GM21447 (cell line): Measurements from ENCODE around the gene SP110.

Source experiments
- ATAC-seq: cut with Tn5 transposase; IDR thresholded peaks from one replicate; pipeline ENCODE4 v1.9.1; 2021; ENCODE audit not compliant: unreplicated experiment

SP110 gene

DNA sequence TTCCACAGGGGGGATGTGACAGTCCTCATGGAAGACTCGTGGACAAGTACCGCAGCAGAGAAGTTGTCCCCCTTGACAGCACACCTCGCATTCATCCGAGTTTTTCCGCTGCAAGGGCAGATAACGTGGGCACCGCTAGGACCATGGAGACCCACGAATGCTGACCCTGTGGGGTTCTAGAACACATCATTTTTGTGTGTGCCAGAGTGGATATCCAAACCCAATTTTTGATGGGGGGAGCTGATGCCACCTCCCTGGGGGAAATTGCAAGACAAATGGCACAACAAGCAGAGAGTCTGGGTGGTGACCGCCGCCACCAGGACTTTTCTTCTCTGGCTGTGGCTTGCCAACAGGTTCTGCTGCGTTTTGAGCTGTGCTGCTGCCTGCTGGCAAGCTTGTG, 46.9 kb downstream of the SP110 start:
- ATAC-seq, result no peak

DNA sequence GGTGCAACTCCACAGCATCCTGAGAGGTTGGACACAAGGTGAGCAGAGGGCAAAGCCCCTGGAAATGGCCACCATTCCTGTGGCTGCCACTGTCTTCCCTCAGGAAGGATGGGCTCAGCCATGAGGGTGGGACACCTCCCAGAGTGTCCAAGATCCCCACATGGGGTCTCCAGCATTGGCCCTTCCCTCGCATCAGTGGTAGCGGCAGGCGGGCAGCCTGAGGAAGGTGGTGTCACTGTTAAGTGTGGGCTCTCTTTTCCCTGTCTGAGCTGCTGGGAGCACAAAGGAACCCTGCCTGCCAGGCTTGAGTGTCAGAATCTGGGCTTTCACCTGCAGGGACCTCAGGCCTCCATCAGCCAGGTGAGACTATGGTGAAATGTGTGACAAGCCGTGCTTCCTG, 47.6 kb downstream of the SP110 start:
- no peak for ATAC-seq

DNA sequence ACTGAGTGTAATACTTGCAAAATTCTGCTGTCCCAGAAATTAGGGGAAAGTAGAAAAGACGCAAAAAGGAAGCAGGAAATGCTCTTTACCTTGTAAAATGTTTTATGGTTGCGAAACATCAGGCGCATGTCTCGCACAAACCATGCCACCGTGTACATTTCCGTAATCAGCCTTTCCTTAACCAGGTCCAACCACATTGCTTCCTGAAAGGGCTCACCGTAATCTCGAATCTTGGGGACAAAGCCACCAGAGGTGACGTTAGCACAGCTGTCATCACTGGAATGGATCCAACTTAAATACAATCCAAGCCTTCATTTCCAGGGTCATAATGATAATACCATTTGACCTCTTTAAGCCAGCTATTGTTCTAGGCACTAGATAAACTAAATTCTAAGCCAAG, 49.3 kb downstream of the SP110 start:
- no peak for ATAC-seq

DNA sequence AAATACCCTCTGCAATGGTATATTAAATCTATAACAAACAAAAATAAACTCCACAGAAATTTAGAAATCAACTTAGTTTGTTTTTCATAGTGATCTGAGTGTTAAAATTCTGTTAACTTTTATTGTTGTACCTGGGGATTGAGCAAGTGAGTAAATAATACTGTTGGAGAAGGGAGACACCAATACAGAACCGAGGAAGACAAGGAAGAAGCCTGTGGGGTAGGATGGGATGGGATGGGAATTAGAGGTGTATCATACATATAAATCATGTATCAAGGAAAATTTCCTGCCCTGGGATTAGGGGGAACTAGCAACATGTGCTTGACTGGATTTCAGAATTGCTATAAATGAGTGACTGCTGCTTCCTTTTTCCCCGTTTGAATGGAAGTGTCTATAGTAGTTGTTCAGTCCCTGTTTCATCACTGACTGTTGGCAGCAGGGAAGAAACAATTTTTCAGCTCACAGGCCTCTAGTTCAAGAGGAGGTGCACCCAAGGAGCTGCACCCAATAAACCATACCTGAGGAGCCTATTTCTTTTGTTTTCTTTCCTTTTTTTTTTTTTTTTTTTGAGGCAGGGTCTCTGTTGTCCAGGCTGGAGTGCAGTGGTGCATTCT, 53.1 kb downstream of the SP110 start:
- ATAC-seq, result no peak

DNA sequence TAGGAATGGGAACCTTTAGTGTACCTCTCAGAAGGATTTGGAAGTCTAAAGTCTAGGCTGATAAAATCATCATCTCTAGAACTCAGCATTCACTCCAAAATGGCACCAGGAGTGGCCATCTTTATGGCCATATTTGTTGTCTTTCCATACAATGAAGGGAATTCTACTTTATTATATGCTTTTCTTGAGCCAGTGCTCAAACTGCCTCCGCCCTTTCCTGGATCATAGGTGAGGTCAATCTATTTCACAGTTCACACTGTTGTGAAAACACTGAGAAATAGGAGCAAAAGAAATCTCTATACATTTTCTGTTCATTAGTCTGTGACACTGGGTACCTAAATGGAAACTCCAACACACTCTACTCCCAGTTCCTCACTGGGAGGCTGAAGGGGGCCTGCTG, 55.6 kb downstream of the SP110 start:
- no peak for ATAC-seq

DNA sequence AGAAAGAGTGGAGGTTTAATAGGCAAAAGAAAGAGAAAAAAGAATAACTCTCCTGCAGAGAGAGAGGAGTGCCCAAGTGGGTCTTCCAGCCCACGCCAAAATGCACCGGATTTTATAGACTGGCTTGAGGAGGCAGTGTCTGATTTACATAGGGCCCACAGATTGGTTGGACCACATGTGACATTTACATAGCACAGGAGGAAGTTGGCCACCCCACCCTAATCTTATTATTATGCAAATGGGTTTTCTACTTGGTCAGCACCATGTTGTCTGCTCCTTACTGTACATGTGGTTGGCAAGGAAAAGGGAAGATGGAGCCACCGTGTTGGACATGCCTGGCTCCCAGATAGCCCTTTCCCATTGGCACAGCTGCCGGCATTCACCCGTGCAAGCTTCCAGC, 56.8 kb downstream of the SP110 start:
- ATAC-seq, result no peak

DNA sequence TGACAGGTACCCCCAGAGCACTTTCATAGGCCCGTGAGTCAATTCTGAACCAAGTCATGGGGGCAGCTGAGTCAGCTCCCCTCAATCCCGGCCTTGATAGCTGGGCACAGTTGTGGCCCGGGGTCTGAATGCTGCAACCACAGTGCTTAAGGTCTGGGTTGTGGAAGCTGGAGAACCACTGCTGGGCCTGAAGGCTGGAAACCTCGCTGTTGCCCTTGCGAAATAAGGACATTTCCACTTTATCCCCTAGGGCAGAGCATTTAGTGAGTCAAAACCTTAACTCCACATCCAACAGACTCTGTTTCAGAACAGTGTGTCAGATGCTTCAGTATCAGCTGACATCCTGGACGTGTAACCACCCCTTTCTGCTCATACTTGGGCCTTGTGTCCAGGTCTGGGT, 58.6 kb downstream of the SP110 start:
- no peak for ATAC-seq

DNA sequence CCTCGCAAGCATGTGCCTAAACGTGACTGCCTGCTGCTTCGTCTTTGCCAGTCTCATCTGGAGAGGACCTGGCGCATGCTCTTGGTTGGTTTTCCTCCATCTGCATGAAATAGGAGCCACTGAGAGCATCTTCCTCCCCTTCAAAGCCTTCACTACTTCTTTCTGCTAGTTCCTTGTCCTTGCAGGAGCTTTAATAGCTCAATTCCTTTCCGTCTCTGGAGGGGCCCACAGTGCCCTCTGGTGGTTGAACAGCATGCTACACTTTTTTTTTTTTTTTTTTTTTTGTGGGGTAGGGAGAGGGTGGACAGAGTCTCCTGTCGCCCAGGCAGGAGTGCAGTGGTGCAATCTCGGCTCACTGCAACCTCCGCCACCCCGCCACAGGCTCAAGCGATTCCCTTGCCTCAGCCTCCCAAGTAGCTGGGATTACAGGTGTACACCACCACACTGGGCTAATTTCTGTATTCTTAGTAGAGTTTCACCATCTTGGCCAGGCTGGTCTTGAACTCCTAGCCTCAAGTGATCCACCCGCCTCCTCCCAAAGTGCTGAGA, 59.6 kb downstream of the SP110 start:
- ATAC-seq, result no peak

DNA sequence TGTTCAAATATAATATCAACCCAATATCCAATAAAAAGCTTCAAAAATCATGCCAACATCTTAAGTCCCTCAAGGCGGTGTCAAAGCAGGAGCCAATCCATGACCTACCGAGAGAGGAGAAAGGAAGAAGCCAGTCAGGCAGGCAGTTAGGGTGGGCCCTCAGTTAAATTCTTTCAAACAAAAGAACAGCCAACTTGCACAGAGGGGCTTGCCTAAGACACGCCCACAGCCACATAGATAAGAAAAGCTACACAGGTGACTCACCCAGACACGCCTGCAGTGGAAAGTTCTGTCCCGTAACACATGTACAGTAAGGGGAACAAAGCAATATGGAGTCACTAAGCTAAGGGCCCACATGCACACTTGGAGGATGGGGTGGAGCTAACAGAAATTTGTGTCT, 61.3 kb downstream of the SP110 start:
- ATAC-seq, result no peak

DNA sequence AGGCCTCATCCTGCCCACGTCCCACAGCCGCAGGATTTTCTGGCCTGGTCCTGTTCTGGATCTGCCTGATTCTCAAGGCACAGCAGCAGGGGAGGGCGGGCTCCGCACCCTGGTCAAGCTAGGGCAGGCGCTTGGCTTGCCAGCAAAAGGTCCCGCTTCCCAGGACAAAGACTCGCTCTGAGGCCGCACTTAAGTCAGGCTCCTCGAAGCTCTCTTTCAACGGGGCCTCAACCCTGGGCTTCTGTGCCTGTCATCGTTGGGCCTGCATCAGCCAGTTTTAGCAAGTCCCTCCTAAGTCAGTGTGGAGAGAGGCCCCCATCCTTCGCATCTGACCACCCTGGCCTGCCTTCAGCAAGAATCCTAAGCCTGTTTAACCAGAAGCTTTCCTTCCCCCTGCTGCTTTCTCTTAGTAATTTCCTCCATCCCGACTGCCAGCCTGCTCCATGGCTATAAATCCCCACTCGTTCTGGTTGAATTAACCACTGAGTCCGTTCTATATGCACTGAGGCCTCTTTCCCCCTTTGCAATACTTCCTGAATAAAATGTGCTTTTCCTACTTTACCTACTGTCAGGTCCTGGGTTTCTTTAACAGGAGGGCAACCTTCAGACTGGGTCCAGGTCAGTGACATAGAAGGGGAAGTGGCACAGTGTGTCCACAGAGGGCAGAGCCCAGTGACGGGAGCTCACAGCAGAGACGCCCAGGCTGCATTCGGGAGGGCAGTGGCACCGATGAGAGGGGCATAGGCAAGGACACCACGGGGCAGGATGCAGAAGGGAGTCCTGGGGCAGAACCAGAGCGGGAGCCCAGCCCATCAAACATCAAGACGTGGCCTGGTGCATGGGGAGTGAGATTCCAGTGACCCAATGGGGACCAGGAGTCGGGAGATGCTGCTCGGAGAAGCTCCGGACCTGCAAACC, 62.7 kb downstream of the SP110 start:
- no peak for ATAC-seq

DNA sequence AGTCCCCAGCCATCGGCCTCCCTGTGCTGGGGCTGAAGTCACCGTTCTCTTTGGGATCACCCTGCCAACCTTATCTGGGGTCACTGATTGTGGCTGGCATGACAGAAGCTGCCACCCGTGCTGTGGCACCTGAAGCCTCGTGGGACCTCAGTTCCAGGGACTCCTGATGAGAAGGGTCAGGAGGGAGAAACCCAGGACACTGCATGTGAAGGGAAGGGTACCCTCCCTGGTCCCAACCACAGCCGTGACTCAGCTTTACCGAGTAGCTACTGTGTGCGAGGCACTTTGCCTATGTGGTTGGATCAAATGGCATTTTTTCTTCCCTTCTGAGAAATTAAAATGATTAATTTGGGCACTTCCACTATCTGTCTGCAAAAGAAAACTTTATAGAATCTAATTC, 64.4 kb downstream of the SP110 start:
- ATAC-seq, result no peak

DNA sequence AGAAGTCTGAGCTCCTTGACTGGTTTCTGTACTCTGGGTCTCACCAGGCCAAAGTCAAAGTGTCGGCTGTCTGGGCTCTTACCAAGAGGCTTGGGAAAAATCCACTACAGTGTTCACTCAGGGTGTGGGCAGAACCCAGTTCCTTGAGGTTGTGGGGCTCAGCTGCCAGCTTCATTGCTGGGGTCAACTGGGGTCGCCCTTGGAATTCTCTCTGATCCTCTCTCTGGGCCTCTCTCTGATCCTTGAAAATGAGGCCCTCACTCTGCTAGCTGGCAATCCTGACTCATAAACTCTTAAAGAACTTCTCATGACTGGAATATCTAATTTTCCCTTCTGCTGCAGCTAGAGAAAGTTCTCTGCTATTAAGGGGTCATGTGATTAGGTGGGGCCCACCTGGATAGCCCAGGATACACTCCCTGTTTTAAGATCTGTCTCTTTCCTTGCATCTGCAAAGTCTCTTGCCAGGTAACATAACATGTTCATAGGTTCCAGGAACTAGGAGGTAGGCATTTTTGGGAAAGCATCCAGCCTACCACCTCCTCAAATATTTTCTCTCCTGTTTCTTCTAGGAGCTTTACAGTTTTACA, 66.3 kb downstream of the SP110 start:
- no peak for ATAC-seq

DNA sequence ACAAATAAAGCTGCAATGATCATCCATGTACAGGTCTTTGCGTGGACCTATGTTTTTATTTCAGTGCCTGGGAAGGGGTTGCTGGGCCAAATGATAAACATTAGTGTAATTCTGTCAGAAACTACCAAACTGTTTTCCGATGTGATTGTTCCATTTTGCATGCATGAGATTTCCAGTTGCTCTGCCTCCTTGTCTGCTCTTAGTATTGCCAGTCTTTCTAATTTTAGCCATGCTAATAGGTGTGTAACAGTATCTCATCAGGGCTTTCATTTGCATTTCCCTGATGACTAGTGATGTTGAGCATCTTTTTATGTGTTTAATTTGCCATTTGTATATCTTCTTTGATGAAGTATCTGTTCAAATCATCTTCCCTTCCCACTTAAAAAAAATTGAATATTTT, 67.5 kb downstream of the SP110 start:
- no peak for ATAC-seq

DNA sequence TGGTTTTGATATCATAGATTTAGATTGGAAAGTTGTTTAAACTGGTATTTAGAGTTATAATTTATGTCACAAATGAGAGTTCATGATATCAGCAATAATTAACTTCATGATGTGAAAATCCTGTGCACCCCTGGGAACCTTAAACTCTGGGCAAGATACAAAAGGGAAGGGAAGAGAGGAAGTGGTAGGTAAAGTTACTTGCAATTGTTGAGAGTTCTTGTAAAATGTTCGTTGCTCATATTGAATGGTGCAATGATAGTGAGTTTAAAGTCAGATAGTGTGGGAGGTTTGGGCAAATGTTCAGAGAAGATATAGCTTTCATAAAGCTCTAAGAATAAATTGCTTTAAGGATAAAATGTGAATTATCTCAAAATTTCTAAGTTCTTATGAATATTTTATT, 75.4 kb downstream of the SP110 start:
- no peak for ATAC-seq

DNA sequence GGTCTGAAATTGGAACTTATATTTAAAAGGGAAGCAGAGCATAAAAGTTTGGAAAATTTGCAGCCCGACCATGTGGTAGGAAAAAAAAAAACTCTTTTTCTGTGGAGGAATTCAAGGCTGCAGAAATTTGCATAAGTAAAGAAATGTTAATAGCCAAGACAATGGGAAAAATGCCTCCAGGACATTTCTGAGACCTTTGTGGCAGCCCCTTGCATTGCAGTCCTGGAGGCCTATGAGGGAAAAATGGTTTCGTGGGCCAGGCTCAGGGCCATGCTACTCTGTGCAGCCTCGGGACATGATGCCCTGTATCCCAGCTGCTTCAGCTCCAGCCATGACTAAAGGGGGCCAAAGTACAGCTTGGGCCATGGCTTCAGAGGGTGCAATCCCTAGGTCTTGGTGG, 79.1 kb downstream of the SP110 start:
- ATAC-seq, result no peak

DNA sequence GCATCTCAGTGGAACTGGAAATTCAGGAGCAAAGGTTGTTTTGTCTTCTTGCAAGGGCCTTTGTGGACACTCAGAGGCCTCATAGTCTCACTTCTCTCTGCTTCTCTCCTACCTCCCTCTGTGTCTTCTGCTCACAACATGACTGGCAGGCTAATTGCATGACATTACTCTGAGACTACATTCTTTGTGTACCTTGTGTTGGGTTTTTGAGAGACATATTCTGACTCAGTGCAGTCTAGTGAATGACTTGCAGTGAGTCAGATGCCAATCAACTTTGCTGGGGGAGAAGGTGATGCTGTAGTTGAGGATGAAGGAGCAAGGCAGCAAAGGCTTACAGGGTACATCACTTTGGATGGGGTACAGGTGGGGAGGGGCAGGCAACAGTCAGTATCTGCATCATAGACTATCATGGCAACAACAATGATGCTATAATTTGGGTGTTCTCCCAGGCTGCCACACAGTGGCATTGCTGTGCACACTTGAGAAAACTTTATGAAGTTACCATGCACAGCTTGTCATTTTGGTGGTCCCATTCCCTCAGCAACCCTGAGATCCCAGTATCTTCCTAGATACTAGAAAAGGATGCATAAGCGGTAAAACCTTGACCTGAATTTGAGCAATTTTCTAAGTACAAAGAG, 81.8 kb downstream of the SP110 start:
- ATAC-seq, result no peak

DNA sequence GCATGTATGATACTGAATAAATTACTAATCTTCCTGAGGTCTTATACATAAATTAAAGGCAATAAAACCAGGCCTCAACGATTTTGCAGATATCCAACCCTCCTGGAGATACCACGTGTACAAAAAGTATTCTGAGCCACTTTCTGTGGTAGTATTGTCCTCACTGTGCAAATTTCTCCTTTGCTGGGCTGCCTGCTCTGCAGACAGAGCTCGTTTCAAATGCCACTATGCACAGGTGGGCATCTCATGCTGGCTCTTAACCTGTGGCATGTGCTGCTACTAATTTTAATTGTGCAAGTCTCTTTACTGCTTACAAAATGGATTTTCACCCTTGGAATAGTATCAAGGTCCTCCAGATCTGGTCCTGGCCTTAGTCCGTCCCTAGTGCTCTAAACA, 84.7 kb downstream of the SP110 start:
- no peak for ATAC-seq

DNA sequence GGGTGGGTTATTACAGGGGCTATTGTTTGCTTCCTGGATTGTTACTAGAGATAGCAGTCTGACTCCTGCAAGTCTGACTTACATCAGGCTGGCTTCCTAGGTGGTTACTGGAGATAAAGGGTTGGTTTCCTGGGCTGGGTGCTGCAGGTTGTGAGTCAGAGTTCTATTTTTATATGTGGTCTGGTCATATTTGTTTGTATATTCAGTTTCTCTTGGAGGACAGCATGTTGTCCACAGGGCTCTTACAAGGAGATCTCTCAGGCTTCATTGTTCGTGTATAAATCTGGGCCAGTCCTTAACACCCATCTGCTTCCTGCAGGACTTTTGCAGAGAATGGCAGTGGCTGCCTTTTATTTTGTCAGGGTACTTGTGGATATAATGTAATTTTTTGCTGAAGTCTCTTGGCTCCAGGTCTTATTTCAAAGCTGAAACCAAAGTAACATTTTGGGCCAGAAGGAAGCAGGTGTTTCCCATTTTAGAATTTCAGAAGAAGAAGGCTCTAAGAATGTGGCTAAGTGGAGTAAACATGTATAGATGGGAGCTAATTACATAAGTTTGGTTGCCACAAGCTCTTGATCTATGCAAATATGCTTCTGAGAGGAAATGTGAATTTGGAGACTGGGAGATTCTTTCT, 85.2 kb downstream of the SP110 start:
- peak; percentile 58 for ATAC-seq

DNA sequence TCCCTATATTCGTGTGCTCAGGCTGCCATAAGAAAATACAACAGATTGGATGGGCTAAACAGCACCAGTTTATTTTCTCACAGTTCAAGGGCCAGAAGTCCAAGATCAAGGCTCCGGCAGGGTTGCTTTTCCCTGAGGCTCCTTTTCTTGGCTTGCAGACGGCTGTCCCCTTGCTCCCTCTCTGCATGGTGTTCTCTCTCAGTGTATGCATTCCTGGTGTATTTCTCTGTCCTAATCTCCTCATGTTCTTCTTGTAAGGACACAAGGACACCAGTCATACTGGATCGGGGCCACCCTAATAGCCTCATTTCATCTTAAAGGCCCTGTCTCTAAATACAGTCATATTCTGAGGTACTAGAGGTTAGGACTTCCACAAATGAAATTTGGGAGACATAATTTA, 88.4 kb downstream of the SP110 start:
- ATAC-seq, result no peak

DNA sequence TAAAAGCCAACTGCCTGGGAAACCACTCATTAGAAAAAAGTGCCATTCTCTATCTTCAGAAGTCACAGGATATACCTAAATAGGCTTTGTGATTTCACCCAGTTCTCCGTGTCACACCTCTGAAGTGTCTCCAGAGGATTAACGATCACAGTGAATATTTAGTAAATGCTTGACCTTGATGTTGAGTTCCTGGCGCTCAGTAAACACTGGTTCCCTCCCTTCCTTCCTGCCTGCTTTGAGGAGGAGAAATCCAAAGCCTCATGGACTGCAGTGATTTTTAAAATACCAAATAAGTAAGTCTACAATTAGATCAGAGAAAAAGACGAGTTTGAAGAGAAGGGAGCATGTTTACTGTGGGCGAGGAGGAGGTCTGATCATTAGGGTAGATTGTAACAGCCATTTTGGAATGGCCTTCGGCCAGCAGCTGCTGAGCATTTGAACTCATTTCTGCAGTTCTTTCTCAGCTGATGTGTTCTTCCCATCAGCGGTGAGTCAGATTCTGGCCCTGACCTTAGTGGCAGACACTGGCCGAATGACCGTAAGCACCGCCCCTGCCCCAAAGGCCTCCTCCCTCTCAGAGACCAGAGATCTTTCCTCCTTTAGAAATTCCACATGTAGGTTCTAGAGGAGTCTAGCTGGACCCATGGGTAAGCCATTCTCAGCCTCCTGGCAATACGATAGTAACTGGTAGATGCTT, 89.0 kb downstream of the SP110 start:
- no peak for ATAC-seq
